Activated CD4-positive, alpha-beta T cell treated with anti-CD3 and anti-CD28 coated beads for 48 hours (primary cell): ENCODE results near the gene HTR4.

ENCODE experiments used
- DNase-seq: peaks from one replicate; pipeline ENCODE4 v3.0.0-alpha.2; 2020

Gene HTR4

DNA sequence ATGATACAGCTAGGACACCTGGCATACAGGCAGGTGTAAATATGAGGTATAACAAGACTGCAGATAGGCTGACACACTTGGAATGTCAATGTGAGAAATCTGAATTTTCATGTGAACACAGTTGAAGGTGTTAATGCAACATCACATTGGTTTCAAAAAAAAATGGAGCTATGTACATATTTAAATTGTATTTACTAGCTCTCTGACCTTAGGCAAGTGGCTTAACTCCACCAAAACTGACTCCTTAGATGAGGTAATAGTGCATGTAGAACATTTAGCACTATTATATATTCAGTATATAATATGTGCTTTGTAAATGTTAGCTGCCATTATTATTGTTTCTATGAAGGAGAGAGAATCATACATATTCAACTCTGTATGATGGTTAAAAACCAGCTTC is 48.0 kb downstream of the HTR4 start:
- DNase-seq = no peak

DNA sequence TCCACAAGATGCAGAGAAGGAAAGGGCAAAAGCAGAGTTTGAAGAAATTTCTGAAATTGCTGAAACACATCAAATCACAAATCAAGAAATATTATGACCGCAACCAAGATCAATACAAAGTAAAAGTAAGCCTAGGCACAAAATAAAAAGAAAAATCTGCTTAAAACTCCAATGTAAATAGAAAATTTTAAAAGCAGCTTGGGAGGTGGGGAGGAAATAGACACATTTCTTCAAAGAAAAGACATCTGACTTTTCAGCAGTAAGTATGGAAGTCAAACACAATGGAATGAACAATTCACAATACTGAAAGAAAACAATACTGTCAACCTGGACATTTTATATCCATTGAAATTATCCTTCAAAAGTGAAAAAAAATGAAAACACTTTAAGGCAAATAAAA is 55.1 kb downstream of the HTR4 start:
- no peak for DNase-seq

DNA sequence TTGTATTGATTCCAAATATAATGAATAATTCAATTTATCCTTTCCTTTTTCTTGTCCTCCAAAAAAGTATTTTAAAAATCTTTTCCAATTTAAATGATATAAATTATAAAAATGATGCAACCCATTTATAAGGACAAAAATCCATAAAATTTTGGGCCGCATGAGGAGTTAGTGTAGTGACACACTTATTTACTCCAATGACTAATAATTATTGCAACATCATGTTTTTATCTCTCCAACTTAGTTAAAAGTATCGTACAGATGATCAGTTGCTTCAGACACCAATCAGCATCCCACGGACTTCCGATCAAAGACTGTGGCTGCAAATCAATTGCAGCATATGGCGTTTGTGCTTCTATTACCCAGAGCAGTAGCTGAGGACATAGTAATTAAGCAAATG is 58.6 kb downstream of the HTR4 start:
- DNase-seq = no peak

DNA sequence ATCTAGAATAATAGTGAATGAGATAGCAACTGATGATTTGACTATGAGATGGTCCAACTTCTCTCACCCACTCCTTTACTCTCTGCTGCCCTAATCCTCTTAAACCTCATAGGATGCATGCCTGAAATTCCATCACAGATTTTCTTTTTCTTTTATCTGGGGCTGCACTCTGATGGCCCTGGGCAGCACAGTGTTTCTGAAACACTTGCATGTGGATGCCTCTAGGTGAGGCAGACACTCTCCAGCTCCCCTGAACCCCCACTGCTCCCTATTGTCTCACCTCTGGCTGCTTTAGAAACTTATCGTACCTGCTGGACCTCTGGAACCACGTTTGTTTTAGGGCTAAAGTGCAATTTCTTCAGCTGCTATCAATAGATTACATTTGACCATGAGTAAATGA is 67.5 kb downstream of the HTR4 start:
- no peak for DNase-seq

DNA sequence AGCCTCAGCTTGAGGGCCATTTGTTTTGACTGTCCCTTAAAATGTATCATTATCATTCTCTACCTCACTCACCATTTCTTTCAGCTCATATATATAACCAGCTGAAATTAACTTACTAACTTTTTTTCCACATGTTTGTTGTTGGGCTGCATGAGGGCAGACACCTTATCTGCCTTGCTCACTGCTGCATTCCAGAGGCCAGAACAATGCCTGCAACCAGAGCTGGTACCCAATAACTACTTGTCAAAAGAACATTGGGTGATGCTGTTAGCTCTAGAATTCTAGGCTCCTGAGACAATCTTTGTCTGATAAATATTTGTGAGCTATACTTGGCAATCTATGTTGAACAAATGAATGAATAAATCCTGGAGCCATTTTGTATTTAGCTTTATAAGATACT is 68.3 kb downstream of the HTR4 start:
- DNase-seq = no peak

DNA sequence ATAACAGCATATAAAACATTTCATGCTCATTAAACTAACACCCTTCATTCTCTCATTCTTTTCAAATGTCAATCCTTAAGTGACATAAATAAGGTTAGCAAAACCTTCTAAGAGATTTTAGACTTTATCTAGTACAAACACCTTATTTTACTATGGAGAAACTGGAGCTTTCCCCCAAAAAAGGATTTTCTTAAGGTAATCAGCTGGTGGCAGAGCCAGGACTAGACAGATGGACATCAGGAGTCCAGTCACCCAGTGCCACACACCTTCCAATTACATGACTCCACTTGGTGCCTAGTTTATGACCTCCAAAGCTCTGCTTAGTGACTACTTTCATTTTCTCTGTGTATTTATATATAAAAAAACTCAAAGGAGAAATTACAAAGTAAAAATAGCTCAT is 70.2 kb downstream of the HTR4 start:
- no peak for DNase-seq

DNA sequence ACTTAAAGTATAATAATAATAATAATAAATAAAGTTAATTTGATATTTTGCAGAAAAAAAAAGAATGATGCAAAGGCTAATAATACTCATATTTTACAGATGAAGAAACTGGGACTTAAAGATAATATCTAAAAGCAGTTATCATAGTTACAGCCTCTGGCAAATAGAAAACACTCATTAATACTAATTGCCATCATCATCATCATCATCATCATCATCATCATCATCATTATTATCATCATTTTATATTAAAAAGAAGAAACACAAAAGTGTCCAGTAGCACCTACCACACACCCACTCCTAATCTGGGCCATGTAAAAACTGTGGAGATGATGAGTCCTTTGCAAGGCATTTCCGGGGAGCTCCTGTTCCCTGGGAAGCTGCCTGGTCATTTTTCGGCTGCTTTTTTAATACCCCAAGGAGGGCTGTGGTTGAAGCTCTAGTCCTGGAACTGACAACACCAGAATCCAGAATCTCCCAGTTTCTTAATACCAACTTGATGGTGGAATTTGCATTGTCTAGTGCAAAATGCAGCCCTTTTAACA is 70.8 kb downstream of the HTR4 start:
- DNase-seq = no peak

DNA sequence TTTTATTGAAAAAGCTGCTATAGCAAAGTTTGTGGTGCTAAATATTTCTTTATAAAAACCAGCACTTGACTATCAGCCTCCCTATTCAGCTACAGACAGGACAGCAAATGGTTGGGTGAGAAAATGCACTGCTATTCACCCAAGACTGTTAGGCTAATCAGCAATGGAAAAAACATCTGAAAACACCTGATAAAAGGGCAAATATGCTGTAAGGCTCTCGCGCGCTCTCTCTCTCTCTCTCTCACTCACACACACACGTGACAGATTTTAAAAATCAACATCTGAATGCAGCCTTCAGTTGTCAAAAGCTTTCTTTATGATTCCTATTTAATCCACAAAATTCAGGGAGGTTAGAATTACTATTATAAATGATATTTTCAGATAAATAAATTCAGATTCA is 80.2 kb downstream of the HTR4 start:
- no peak for DNase-seq

DNA sequence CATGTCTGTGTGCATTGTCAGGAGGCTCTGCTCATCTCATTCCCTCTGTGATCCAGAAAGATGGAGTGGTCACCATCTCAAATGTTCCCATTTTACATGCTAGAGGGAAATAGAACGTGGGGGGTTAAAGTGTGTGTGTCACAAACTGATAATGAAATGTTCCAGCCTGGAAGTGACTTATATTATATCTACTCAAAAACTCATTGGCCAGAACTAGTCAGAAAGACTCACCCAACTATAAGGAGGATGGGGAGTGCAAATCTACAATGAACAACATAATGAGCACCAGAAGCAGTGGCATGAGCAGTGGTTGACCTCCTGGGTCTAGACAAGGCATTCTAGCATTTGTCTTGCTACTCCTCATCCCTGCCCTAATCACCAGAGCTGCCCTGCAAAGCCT is 81.0 kb downstream of the HTR4 start:
- no peak for DNase-seq

DNA sequence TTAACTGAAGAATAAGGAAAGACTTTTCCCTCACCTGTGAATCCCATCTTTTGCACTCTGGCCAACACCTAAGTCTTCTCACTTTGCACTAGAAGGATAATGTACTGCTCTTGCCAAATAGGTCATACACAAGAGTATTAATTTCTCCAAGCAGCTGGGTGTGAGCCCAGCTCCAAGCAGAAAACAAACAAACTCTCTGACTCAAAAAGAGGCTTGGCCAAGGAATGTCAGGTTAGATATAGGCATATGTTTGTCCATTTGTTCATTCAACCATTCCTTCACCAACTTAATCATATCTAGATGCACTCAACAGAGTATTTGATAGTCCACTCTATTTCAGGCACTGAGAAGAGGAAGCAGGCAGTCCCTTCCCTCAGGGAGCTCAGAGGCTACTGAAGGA is 84.4 kb downstream of the HTR4 start:
- no peak for DNase-seq

DNA sequence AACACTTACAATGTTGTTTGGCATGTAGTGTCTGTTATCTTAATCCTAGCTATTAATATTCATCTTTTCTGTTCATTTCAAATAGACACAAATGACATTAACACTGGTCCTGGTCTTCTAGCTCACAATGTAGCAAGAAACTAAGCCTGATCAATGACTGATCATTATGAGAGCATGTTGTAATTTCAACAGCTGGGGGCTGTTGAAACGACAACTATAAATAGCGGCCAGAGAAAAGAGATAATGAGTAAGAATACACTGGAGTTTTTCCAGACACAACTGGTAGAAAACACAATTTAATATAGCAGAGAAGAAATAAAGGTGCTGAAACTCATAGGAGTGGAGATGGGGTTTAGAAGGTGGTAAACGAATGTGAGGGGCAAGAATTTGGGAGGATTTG is 89.2 kb downstream of the HTR4 start:
- DNase-seq = no peak

DNA sequence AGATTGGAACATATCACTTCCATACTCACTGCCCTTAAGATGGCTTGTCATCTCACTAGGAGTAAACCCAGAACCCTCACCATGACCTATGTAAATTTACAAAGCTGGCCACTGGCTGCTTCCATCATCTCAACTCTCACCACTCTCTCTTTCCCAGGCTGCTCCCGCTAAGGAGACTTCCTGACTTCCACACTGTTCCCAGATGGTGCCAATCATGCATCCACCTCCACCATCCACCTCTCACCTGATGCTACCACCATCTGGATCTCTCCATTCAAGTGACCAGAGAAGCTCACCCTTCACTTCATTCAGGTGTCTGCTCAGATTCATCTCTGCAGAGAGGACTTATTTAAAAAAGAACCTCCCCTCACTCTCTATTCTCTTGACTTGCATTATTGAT is 91.3 kb downstream of the HTR4 start:
- DNase-seq = no peak

DNA sequence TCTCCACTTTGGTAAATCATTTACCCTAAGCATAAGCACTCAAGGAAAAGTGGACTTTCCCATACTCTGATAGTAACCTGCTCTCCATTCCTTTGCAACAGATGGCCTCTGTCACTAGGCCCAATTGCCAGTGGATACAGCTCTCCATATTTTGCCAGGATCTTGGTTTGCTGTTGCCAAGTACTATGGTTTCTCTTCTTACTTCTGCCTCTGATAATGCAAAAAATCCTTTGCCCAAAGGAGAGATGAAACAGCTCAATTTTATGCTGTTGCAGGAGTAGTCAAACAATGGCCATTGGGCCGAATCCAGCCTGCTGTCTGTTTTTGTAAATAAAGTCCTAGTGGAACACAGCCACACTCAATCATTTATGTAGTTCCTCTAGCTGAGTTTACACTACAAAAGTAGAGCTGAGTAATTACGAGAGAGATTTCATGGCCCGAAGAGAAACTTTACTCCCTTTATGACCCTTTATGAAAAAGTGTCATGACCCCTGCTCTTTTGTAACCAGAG is 92.5 kb downstream of the HTR4 start:
- no peak for DNase-seq

DNA sequence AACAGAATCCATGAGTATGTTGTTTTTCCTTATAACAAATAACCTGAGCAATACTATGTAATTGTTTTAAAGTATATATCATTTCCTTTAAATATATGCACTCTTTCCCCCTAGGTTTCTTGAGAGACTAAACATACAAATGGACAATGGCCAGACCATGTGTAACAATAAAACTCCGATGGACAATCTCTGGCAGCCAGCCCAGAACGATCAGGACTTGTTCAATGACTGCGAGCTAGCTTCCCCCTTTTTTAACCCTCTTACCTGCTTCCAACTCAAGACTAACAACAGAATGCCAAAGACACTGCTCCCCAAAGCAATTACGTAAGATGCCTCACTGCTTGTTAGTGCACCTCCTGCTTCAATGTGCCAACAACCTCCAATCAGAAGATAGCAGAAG is 94.9 kb downstream of the HTR4 start:
- no peak for DNase-seq

DNA sequence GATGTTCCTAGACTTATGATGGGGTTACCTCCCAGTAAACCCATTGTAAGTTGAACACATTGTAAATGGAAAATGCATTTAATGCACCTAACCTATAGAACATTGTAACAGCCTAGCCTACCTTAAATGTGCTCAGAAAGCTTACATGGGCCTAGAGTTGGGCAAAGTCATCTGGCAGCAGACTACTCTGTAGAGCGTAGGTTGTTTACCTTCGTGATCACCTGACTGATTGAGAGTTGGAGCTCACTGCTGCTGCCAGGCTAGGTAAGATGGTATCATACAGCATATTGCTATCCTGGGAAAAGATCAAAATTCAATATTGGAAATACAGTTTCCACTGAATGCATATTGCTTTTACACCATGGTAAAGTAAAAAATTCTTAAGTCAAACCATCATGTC is 95.4 kb downstream of the HTR4 start:
- DNase-seq = no peak

DNA sequence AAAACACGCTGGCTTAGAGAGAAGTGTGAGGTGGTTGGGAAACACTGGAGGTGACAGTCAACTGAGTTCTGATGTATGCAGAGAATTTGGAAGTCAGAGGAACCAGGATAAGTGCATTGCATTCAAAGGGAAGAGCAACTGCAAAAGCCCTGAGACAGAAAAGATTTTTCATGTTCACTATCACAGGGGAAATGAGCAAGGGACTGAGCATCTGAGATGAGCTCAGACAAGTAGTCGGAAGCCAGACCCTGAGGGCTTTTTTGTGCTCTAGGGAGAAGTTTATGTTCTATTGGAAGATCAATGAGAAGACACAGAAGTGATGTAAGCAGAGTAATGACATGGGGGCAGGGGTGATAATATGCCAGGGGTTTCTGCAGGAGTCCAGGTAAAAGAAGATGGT is 97.5 kb downstream of the HTR4 start:
- DNase-seq = no peak

DNA sequence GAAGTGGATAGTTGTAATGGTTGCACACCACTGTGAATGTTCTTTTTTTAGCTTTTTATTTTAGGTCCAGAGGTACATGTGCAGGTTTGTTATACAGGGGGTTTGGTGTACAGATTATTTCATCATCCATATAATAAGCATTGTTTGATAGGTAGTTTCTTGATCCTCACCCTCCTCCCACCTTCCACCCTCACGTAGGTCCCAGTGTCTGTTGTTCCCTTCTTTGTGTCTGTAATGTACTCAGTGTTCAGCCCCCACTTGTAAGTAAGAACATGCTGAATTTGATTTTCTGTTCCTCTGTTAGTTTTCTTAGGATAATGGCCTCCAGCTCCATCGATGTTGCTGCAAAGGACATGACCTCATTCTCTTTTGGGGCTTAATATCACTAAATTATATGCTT is 99.7 kb downstream of the HTR4 start:
- no peak for DNase-seq

DNA sequence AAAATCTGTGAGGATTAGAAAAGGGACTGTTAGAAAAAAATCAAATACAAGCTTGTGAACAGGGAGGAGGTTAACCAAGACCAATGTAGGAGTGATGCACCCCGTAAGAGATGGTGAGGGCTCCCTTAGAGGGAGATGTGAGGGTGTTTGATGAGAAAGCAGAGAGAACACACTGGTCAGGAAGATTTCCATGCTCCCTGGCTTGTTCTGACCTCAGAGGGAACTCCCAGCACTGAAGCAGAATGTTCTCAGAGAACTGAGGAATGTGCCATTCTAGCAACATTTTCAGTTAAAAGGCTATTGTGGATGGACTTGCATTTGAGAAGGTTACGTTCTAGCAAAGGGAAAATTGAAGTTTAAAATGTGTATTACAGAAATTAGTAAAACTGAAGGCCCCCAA is 110.6 kb downstream of the HTR4 start:
- DNase-seq = no peak

DNA sequence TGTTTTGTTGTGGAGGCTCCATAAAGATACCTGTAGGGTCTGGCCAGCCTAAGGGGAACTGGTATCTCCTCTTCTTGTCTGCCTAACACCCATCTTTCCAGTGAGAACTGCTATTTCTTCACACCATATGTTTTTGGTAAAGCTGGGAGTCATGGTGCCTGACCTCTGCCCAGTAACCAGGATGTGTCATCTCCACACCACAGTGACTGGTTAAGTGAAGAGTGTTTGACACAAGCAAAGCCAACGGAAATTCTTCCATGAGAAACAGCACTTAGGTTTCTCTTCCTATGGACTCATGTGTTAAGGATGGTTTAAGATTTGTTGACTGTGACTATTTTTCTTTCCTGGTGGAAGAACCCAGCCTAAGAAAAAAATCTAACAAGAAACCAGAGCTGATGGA is 111.5 kb downstream of the HTR4 start:
- DNase-seq = no peak

DNA sequence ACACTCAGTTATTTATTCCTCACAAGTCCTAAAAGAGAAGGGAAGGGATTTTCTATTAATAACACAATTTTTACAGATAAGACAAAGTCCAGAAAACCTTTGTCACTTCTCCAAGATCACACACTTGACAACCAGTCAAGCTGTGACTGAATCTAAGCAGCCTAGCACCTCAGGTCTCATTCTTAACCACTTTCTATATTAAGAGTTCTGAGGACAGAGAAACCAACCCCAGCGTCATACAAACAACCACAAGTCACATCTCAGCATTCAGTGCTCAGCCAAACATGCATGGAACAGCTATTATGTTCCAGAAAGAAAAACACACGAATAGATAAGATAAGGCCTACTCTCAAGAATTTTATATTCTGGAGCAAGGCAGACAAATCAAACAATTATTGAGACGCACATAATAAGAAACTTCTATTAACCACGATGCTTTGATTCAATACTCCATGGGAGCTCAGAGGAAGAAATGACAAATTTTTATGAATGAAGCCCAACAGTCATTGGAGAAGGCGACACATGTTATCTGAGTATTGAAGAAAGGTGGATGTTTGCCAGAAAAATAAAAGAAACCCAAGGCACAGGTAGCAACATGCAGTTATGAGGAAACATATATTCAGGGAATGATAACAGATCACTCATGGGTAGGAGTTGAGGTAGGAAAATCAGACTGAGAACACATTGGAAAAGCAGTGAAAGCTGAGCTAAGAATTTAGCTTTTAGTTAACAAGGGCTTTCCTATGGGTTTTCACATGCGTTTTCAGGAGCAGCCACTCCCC is 113.1 kb downstream of the HTR4 start:
- no peak for DNase-seq

DNA sequence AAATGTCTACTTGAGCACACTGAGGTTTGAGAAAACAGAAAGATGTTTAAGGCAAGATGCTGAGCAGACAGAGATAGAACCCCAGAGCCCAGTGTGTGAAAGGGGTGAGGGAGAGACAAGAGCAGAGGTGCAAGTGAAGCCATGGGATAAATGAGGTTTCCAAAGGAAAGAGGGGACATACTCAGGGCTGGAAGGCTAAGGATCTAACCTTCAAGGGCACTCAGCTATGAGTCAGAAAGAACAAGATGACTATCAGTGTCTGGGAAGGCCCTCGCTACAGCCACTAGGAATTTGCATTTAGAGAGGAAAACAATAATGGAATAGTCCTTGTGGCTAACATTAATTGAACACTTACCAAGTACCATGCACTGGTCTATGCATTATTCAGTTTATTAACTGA is 113.7 kb downstream of the HTR4 start:
- no peak for DNase-seq

DNA sequence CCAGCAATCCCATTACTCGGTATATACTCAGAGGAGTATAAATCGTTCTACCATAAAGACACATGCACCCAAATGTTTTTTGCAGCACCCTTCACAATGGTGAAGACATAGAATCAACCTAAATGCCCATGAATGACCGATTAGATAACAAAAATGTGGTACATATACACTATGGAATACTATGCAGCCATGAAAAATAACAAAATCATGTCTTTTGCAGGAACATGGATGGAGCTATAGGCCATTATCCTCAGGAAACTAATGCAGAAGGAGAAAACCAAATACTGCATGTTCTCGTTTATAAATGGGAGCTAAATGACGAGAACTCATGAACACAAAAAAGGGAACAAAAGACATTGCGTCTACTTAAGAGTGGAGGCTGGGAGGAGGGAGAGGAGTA is 114.5 kb downstream of the HTR4 start:
- no peak for DNase-seq

DNA sequence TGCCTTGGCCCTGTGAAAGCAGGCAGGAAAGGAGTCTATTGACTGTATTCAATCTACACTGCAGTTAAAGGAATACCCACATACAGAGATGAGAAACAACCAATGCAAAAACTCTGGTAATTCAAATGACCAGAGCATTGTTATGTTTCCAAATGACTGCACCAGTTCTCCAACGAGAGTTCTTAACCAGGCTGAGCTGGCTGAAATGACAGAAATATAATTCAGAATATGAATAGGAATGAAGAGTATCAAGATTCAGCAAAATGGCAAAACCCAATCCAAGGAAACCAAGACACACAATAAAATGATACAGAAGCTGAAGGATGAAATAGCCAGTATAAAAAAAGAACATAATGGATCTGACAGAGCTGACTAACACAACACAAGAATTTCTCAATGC is 119.1 kb downstream of the HTR4 start:
- DNase-seq = no peak

DNA sequence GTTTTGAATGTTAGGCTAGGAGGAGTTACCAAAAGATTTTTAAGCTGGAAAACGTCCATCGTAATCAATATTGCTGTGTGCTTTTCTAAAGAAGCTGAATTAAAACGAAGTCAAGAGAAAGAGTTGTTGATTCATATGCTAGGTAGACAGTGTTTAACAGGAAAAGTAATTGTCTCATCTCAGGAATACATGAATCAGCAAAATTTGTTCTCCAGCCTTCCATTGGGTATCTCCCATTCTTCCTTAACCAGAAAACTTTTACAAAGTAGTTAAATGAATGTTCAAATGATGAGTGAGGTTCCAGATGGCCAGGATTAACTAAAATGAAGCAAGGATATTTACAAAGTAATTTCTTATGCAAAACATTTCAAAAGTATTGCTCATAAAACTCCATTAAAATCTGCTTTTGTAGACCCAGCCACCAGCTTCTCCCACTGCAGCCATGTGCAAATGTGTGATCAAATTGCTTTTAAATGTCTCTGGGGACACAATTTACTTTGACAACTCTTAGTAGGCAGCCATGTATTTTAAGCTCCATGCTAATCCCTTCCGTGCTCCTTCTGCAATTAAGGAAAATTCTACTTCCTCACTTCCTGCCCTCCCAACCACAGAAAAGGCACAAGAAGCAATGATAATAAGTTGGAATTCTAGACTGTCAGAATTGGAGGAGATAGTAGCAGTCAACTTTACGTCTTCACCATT is 121.2 kb downstream of the HTR4 start:
- no peak for DNase-seq
